ENCODE measurements around the gene ICA1. TPM values are rescaled to one million over a fixed set of nuclear protein-coding genes. Genes with fewer than 3 reads are reported as not detected.

The ICA1 gene
- total and polyA plus RNA-seq, 2 of the 13 experiments (the other 11 are each of a cell fraction or from before 2014, with no cell fraction given) = 0.29 TPM; not detected in 1

DNA sequence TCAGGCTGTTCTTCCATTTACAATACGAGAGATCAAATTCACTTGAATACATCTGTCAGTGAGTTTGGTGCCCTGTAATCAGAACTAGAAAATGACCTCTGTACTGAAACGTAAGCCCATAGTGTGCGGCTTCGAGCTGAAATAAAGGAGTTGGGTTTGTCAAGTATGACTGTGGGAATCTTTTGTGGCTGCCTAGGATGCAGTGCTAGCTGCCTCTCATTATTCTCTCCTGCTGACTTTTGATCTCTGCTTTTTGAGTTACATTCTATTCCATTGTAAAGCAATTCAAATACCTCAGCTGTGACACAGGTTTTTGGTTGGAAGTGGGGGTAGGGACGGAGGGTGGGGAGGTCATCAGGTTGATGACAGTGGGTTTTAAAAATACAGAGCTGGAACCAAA, 40.4 kb downstream of the ICA1 start:
- DNase-seq (ENCODE audit: low spot score) = no peak
- no peaks in the 10 kb centered on the region for H3K9me3 ChIP-seq (ENCODE audit: low read length)
- H3K27ac ChIP-seq (ENCODE audit: extremely low read length, insufficient read depth, low read length) = no peak overlapping the region
- POLR2A ChIA-PET = no interaction called here
- H3K4me2 ChIP-seq (ENCODE audit: low read depth, low read length) = no peak overlapping the region
- H3K4me1 ChIP-seq (ENCODE audit: insufficient read depth, low read length) = no peaks in the 10 kb centered on the region
- 53% methylated on average over 5 of the region's 5 CpGs for WGBS (ENCODE audit: low lambda C conversion rate)
- H2AFZ ChIP-seq (ENCODE audit: low read length) = no peak overlapping the region
- FAIRE-seq = no peak
- CTCF ChIA-PET (ENCODE audit: low intra/inter-chr PET ratio, low total read pairs) = no interaction called here
- H3K36me3 ChIP-seq (replicated peaks in 1 of 2; ENCODE audit: control insufficient read depth in 1 of 2, insufficient read depth in 2 of 2, low read length in 2 of 2) = no peaks in the 10 kb centered on the region
- no peak overlapping the region for H3K9ac ChIP-seq (ENCODE audit: insufficient read depth, low read depth, low read length)
- H3K27me3 ChIP-seq (ENCODE audit: control insufficient read depth in 1 of 2, insufficient read depth in 2 of 2, low read length in 2 of 2) = no peaks in the 10 kb centered on the region
- TF ChIP-seq, protein P1, sequence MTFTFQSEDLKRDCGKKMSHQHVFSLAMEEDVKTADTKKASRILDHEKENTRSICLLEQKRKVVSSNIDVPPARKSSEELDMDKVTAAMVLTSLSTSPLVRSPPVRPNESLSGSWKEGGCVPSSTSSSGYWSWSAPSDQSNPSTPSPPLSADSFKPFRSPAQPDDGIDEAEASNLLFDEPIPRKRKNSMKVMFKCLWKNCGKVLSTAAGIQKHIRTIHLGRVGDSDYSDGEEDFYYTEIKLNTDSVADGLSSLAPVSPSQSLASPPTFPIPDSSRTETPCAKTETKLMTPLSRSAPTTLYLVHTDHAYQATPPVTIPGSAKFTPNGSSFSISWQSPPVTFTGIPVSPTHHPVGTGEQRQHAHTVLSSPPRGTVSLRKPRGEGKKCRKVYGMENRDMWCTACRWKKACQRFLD (CRISPR knock-in tag; IDR thresholded peaks at IDR 0.05; ENCODE audit: borderline replicate concordance) = no peak
- TF ChIP-seq MAFG (CRISPR knock-in tag; IDR thresholded peaks at IDR 0.05) (no peak), NCOR1 (IDR thresholded peaks at IDR 0.05; ENCODE audit: borderline replicate concordance, low read length) (no peak), KLF12 (CRISPR knock-in tag; IDR thresholded peaks at IDR 0.05; ENCODE audit: borderline replicate concordance) (no peak), ZNF672 (CRISPR knock-in tag; IDR thresholded peaks at IDR 0.05) (no peak), HES4 (CRISPR knock-in tag; IDR thresholded peaks at IDR 0.05; ENCODE audit: borderline replicate concordance) (no peak), ZSCAN12 (CRISPR knock-in tag; IDR thresholded peaks at IDR 0.05) (no peak), SETDB1 (CRISPR knock-in tag; IDR thresholded peaks at IDR 0.05; ENCODE audit: borderline replicate concordance) (no peak), ZBTB21 (CRISPR knock-in tag; IDR thresholded peaks at IDR 0.05) (no peak), NR1H2 (CRISPR knock-in tag; IDR thresholded peaks at IDR 0.05; ENCODE audit: borderline replicate concordance, low read depth) (no peak), ZSCAN22 (CRISPR knock-in tag; IDR thresholded peaks at IDR 0.05) (no peak), ZBTB8A (CRISPR knock-in tag; IDR thresholded peaks at IDR 0.05; ENCODE audit: borderline replicate concordance, low read depth) (no peak), RXRA (CRISPR knock-in tag; IDR thresholded peaks at IDR 0.05) (no peak), ATRX (CRISPR knock-in tag; IDR thresholded peaks at IDR 0.05; ENCODE audit: borderline replicate concordance) (no peak), NAIF1 (CRISPR knock-in tag; IDR thresholded peaks at IDR 0.05; ENCODE audit: borderline replicate concordance) (no peak)
- TF ChIP-seq, protein P2, sequence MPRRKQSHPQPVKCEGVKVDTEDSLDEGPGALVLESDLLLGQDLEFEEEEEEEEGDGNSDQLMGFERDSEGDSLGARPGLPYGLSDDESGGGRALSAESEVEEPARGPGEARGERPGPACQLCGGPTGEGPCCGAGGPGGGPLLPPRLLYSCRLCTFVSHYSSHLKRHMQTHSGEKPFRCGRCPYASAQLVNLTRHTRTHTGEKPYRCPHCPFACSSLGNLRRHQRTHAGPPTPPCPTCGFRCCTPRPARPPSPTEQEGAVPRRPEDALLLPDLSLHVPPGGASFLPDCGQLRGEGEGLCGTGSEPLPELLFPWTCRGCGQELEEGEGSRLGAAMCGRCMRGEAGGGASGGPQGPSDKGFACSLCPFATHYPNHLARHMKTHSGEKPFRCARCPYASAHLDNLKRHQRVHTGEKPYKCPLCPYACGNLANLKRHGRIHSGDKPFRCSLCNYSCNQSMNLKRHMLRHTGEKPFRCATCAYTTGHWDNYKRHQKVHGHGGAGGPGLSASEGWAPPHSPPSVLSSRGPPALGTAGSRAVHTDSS (CRISPR knock-in tag; conservative IDR thresholded peaks at IDR 0.05) = no peak
- TF ChIP-seq, protein P3, sequence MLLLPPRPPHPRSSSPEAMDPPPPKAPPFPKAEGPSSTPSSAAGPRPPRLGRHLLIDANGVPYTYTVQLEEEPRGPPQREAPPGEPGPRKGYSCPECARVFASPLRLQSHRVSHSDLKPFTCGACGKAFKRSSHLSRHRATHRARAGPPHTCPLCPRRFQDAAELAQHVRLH (CRISPR knock-in tag; IDR thresholded peaks at IDR 0.05; ENCODE audit: borderline replicate concordance, low read depth) = no peak
- TF ChIP-seq, protein P4, sequence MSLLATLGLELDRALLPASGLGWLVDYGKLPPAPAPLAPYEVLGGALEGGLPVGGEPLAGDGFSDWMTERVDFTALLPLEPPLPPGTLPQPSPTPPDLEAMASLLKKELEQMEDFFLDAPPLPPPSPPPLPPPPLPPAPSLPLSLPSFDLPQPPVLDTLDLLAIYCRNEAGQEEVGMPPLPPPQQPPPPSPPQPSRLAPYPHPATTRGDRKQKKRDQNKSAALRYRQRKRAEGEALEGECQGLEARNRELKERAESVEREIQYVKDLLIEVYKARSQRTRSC (CRISPR knock-in tag; IDR thresholded peaks at IDR 0.05; ENCODE audit: low read depth) = no peak
- in situ Hi-C loops (cut with HindIII; ENCODE audit: extremely low pct_ligation_motif_present, low pct_unique_long_range_greater_than_20kb) = loop anchor here (25.0 kb wide), 1 partner anchor 559 kb away; no protein-coding TSS in a partner anchor
- no peak for ATAC-seq
- H3K4me3 ChIP-seq (replicated peaks in 1 of 3; ENCODE audit: insufficient read depth in 1 of 3, low read depth in 2 of 3, low read length in 3 of 3) = no peak overlapping the region
- no TSS peak for BruUV-seq (replicated peaks)
- H3K79me2 ChIP-seq (ENCODE audit: insufficient read depth, low read length) = no peaks in the 10 kb centered on the region
- intact Hi-C loops (cut with micrococcal nuclease; ENCODE audit: unreplicated experiment) = no loop called here
- H4K20me1 ChIP-seq (ENCODE audit: insufficient read depth, low read length) = no peaks in the 10 kb centered on the region
